Small intestine (tissue), 7 donors: ENCODE results near the gene SCN10A. TPM values are rescaled to one million over a fixed set of nuclear protein-coding genes. Genes with fewer than 3 reads are reported as not detected.

ENCODE experiments used
- DNase-seq, 2 donors: peaks; one replicate each; pipeline versions ENCODE4 v3.0.0 to v3.0.0-alpha.2; 2013
- FAIRE-seq: peaks from 2 replicates; lab custom pipeline; 2012; peaks lifted over from hg19 to GRCh38; lab: Jason Lieb, UNC
- H3K27ac ChIP-seq, 3 donors: one replicate each; pipeline ENCODE4 v1.5.1; 2013; ENCODE audit warnings: low read length in 2 of 3, mild to moderate bottlenecking in 2 of 3, control low read depth in 1 of 3, inconsistent platforms in 1 of 3, low read depth in 1 of 3, moderate library complexity in 1 of 3
- H3K27me3 ChIP-seq, 3 donors: one replicate each; pipeline ENCODE4 v1.6.1; 2013; ENCODE audit warnings: low read length in 3 of 3, inconsistent platforms in 1 of 3; ENCODE audit not compliant: control insufficient read depth in 3 of 3, insufficient read depth in 3 of 3
- H3K36me3 ChIP-seq, 3 donors: one replicate each; pipeline ENCODE4 v1.6.1; 2013; ENCODE audit warnings: low read length in 3 of 3, inconsistent platforms in 1 of 3, low read depth in 1 of 3, mild to moderate bottlenecking in 1 of 3, moderate library complexity in 1 of 3; ENCODE audit not compliant: control insufficient read depth in 3 of 3, insufficient read depth in 2 of 3
- H3K4me1 ChIP-seq, 3 donors: one replicate each; pipeline ENCODE4 v1.6.1; 2013; ENCODE audit warnings: low read length in 2 of 3, inconsistent platforms in 1 of 3, low read depth in 1 of 3, mild to moderate bottlenecking in 1 of 3, moderate library complexity in 1 of 3; ENCODE audit not compliant: control insufficient read depth in 3 of 3, insufficient read depth in 2 of 3
- H3K4me3 ChIP-seq, 3 donors: one replicate each; pipeline ENCODE4 v1.5.1; 2013; ENCODE audit warnings: low read length in 3 of 3, control low read depth in 1 of 3, inconsistent platforms in 1 of 3, low read depth in 1 of 3, mild to moderate bottlenecking in 1 of 3, moderate library complexity in 1 of 3
- H3K9me3 ChIP-seq, 2 donors: one replicate each; pipeline ENCODE4 v1.6.1; 2013; ENCODE audit warnings: low read depth in 1 of 2, low read length in 1 of 2; ENCODE audit not compliant: control insufficient read depth in 2 of 2, insufficient read depth in 1 of 2
- WGBS, 3 donors: extraction: QIAGEN DNeasy Blood & Tissue Kit; methylation state at CpG; one replicate each; pipeline ENCODE4 v1.1.7; 2013; 5-methylcytosine and 5-hydroxymethylcytosine counted together
- polyA plus RNA-seq, 4 donors: library from polyadenylated mRNA; stranded (reverse) in 3 of 4; unstranded in 1 of 4; fragments of 200-250 nt in 3 of 4; fragments of 120-200 nt in 1 of 4; gene quantifications; one replicate each; pipeline versions ENCODE4 v1.2.1 to v1.2.3, GENCODE V29; 2013
- donor health status: healthy with polysubstance abuse.
- donor health status: control.
- donor health status: control.
- donor health status: Bipolar disorder and iron deficiency.
- donor health status: healthy.

The SCN10A gene
- polyA plus RNA-seq, 4 donors: not detected

GRCh38 chr3:38702231-38702630, 113.8 kb downstream of the SCN10A start:
- Histone ChIP-seq H3K4me3 (no peak overlapping the region), H3K27ac (no peak overlapping the region), H3K9me3 (no peaks in the 10 kb centered on the region), H3K4me1 (no peaks in the 10 kb centered on the region), H3K36me3 (no peaks in the 10 kb centered on the region), H3K27me3 (peaks cover 0 to 3% (median 0%) of the 10 kb centered on the region in 3 donors)
- FAIRE-seq (no peak), DNase-seq (no peak)
- 70 to 81% (median 72%) methylated on average over 3 of the region's 3 CpGs for WGBS, 3 donors

- H3K27me3 ChIP-seq: no peaks in the 10 kb centered on the region
- FAIRE-seq (no peak), DNase-seq (no peak)
- no peaks in the 10 kb centered on the region for H3K9me3 ChIP-seq
- no peak overlapping the region for H3K27ac ChIP-seq
- H3K4me1 ChIP-seq: no peaks in the 10 kb centered on the region
- no peaks in the 10 kb centered on the region for H3K36me3 ChIP-seq
- 78 to 87% (median 87%) methylated on average over 5 of the region's 5 CpGs for WGBS, 3 donors
- H3K4me3 ChIP-seq: no peak overlapping the region
Measured at GRCh38 chr3:38698760-38699159, 117.3 kb downstream of the SCN10A start.

- DNase-seq (no peak), FAIRE-seq (no peak)
- Histone ChIP-seq H3K9me3 (no peaks in the 10 kb centered on the region), H3K4me3 (no peak overlapping the region), H3K27ac (no peak overlapping the region), H3K4me1 (no peaks in the 10 kb centered on the region), H3K36me3 (no peaks in the 10 kb centered on the region), H3K27me3 (no peaks in the 10 kb centered on the region)
- WGBS, 3 donors: 94 to 96% (median 96%) methylated on average over 12 of the region's 12 CpGs
Measured at GRCh38 chr3:38698061-38698460, 118.0 kb downstream of the SCN10A start.

GRCh38 chr3:38696034-38696433, 120.0 kb downstream of the SCN10A start:
- Histone ChIP-seq H3K27ac (no peak overlapping the region), H3K27me3 (no peaks in the 10 kb centered on the region), H3K36me3 (no peaks in the 10 kb centered on the region), H3K4me1 (no peaks in the 10 kb centered on the region), H3K4me3 (no peak overlapping the region), H3K9me3 (no peaks in the 10 kb centered on the region)
- DNase-seq (no peak), FAIRE-seq (no peak)
- WGBS, 3 donors: 56 to 71% (median 67%) methylated on average over 2 of the region's 2 CpGs

GRCh38 chr3:38690185-38690584, 125.8 kb downstream of the SCN10A start:
- WGBS, 3 donors: 69 to 91% (median 70%) methylated on average over 2 of the region's 2 CpGs

GRCh38 chr3:38689774-38690173, 126.2 kb downstream of the SCN10A start:
- Histone ChIP-seq H3K4me3 (no peak overlapping the region), H3K27me3 (no peaks in the 10 kb centered on the region), H3K36me3 (no peaks in the 10 kb centered on the region), H3K4me1 (no peaks in the 10 kb centered on the region), H3K9me3 (no peaks in the 10 kb centered on the region), H3K27ac (no peak overlapping the region)
- FAIRE-seq (no peak), DNase-seq (no peak)
- 81 to 89% (median 88%) methylated on average over 3 of the region's 3 CpGs for WGBS, 3 donors

More at GRCh38 chr3:38690185-38690584, 125.8 kb downstream of the SCN10A start:
- no peak overlapping the region for H3K27ac ChIP-seq
- H3K9me3 ChIP-seq: no peaks in the 10 kb centered on the region
- no peaks in the 10 kb centered on the region for H3K36me3 ChIP-seq
- no peak for DNase-seq
- no peaks in the 10 kb centered on the region for H3K27me3 ChIP-seq
- FAIRE-seq: no peak
- no peak overlapping the region for H3K4me3 ChIP-seq
- no peaks in the 10 kb centered on the region for H3K4me1 ChIP-seq

- H3K9me3 ChIP-seq: no peaks in the 10 kb centered on the region
- no peaks in the 10 kb centered on the region for H3K4me1 ChIP-seq
- H3K4me3 ChIP-seq: no peak overlapping the region
- no peaks in the 10 kb centered on the region for H3K27me3 ChIP-seq
- FAIRE-seq (no peak), DNase-seq (no peak)
- no peaks in the 10 kb centered on the region for H3K36me3 ChIP-seq
- H3K27ac ChIP-seq: no peak overlapping the region
- 86 to 89% (median 89%) methylated on average over 4 of the region's 4 CpGs for WGBS, 3 donors
Measured at GRCh38 chr3:38689346-38689745, 126.7 kb downstream of the SCN10A start.

GRCh38 chr3:38687321-38687720, 128.7 kb downstream of the SCN10A start:
- Histone ChIP-seq H3K27ac (no peak overlapping the region), H3K4me3 (no peak overlapping the region), H3K4me1 (no peaks in the 10 kb centered on the region), H3K9me3 (no peaks in the 10 kb centered on the region), H3K36me3 (no peaks in the 10 kb centered on the region), H3K27me3 (no peaks in the 10 kb centered on the region)
- FAIRE-seq: no peak
- DNase-seq: no peak
- 53 to 59% (median 54%) methylated on average over 2 of the region's 2 CpGs for WGBS, 3 donors

- no peaks in the 10 kb centered on the region for H3K36me3 ChIP-seq
- no peaks in the 10 kb centered on the region for H3K4me1 ChIP-seq
- DNase-seq (no peak), FAIRE-seq (no peak)
- no peaks in the 10 kb centered on the region for H3K9me3 ChIP-seq
- 40 to 55% (median 41%) methylated on average over 5 of the region's 5 CpGs for WGBS, 3 donors
- no peak overlapping the region for H3K27ac ChIP-seq
- H3K27me3 ChIP-seq: peaks cover 0 to 1% (median 0%) of the 10 kb centered on the region in 3 donors
- H3K4me3 ChIP-seq: no peak overlapping the region
Measured at GRCh38 chr3:38684546-38684945, 131.5 kb downstream of the SCN10A start.
